Measurements from ENCODE around the gene COL23A1.

- TF ChIP-seq CTCF (IDR thresholded peaks at IDR 0.05) (no peak), EZH2 (IDR thresholded peaks at IDR 0.05; ENCODE audit: borderline replicate concordance, insufficient read depth, low read depth, low read length, poor library complexity, severe bottlenecking) (no peak)
These were observed 224.4 kb downstream of the COL23A1 start for GRCh38 chr5:178365501-178366440.

Data from B cell (primary cell).